Measurements from ENCODE around the gene FPR1. TPM values are rescaled to one million over a fixed set of nuclear protein-coding genes. Genes with fewer than 3 reads are reported as not detected.
"Not testable (repeated sequence)": the region's sequence is repeated elsewhere in the genome, so short reads cannot be mapped to it uniquely, and the experiment has no call there.

The FPR1 gene
- total and polyA plus RNA-seq, 2 experiments from 2014 or later: not detected

DNA sequence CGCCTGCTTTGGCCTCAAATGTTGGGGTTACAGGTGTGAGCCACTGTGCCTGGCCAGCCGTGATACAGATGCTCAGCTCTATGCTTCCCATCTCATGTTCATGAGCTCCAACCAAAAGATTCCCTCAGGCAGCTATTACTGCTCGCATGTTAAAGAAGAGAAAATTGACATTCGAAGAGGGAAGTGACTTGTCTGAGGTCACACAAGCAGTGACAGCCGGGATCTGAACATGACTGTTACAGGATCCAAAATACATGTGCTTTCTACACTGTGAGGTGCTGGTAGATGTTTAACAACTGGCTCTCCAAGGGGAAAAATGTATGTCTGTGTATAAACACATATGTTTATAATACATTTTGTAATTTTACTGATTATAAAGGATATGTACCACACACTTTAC is 11.3 kb downstream of the FPR1 start:
- in situ Hi-C loops (cut with MboI): no loop called here
- H3K4me1 ChIP-seq (ENCODE audit: insufficient read depth): no peaks in the 10 kb centered on the region
- peaks cover 7% of the 10 kb centered on the region; the same call in 1 of the 2 replicates for H3K27me3 ChIP-seq (replicated peaks; ENCODE audit: insufficient read depth)
- no peak overlapping the region for H3K4me3 ChIP-seq
- H3K27ac ChIP-seq: no peak overlapping the region
- H3K9ac ChIP-seq: no peak overlapping the region
- no peaks in the 10 kb centered on the region for H3K9me2 ChIP-seq (ENCODE audit: insufficient read depth)
- no peaks in the 10 kb centered on the region for H4K20me1 ChIP-seq (ENCODE audit: insufficient read depth)
- no peak for TF ChIP-seq EZH2 (IDR thresholded peaks at IDR 0.05; ENCODE audit: insufficient read depth, poor library complexity, severe bottlenecking)
- TF ChIP-seq EZH2phosphoT487 (IDR thresholded peaks at IDR 0.05; ENCODE audit: insufficient read depth, low read depth): no peak
- WGBS, 2 experiments (ENCODE audit: low coverage in 1 of 2, low lambda C conversion rate in 2 of 2, missing lambda C conversion rate in 2 of 2): 48 to 56% methylated on average over 5 of the region's 5 CpGs
- H3K36me3 ChIP-seq (ENCODE audit: low read depth): no peaks in the 10 kb centered on the region
- H3K4me2 ChIP-seq (ENCODE audit: unreplicated experiment): no peak overlapping the region
- no peaks in the 10 kb centered on the region for H3F3A ChIP-seq (ENCODE audit: insufficient read depth)
- H3K9me3 ChIP-seq (ENCODE audit: low read depth): no peaks in the 10 kb centered on the region
- no peak for DNase-seq
- no peak overlapping the region for H2AFZ ChIP-seq
- H3K79me2 ChIP-seq (ENCODE audit: insufficient read depth): no peaks in the 10 kb centered on the region

DNA sequence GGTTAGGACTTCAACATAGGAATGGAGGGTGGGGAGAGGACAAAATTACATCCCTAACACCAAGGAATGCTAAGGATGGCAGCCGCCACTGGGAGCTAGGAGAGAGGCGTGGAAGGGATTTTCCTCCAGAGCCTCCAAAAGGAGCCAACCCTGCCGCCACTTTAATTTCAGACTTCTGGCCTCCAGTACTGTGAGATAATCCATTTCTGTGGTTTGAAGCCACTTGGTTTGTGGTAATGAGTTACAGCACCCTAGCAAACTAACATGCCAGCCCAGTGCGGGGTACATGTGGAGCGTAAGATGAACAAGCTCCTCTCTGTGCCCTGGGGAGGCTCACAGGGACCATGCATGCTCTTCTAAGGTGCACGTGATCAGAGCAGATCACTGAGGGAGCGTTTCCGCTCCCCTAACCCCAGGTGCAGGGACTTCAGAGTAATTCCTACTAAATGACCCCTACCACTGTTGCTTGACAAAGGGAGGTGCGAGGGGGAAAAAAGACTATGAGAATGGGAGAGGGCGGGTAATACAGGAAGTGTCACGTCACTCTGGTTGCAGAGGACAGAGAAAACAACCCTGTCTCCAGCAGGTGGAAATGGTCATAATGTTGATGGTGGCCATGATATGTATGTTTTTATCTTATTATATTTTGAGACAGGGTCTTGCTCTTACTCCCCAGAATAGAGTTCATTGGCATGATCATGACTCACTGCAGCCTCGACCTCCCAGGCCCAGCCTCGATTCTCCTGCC is 12.0 kb downstream of the FPR1 start:
- no peaks in the 10 kb centered on the region for H3F3A ChIP-seq (ENCODE audit: insufficient read depth)
- no peak overlapping the region for H2AFZ ChIP-seq
- in situ Hi-C loops (cut with MboI): no loop called here
- no peaks in the 10 kb centered on the region for H3K4me1 ChIP-seq (ENCODE audit: insufficient read depth)
- no peak overlapping the region for H3K9ac ChIP-seq
- H3K79me2 ChIP-seq (ENCODE audit: insufficient read depth): no peaks in the 10 kb centered on the region
- no peaks in the 10 kb centered on the region for H3K9me2 ChIP-seq (ENCODE audit: insufficient read depth)
- no peaks in the 10 kb centered on the region for H3K36me3 ChIP-seq (ENCODE audit: low read depth)
- no peak overlapping the region for H3K4me2 ChIP-seq (ENCODE audit: unreplicated experiment)
- no peak overlapping the region for H3K27ac ChIP-seq
- H3K27me3 ChIP-seq (replicated peaks; ENCODE audit: insufficient read depth): peaks cover 7% of the 10 kb centered on the region; the same call in 1 of the 2 replicates
- DNase-seq: peak; percentile 16
- H3K4me3 ChIP-seq: no peak overlapping the region
- WGBS, 2 experiments (ENCODE audit: low coverage in 1 of 2, low lambda C conversion rate in 2 of 2, missing lambda C conversion rate in 2 of 2): 28 to 33% methylated on average over 13 of the region's 13 CpGs
- H4K20me1 ChIP-seq (ENCODE audit: insufficient read depth): no peaks in the 10 kb centered on the region
- TF ChIP-seq EZH2 (IDR thresholded peaks at IDR 0.05; ENCODE audit: insufficient read depth, poor library complexity, severe bottlenecking): no peak
- TF ChIP-seq EZH2phosphoT487 (IDR thresholded peaks at IDR 0.05; ENCODE audit: insufficient read depth, low read depth): no peak
- no peaks in the 10 kb centered on the region for H3K9me3 ChIP-seq (ENCODE audit: low read depth)

DNA sequence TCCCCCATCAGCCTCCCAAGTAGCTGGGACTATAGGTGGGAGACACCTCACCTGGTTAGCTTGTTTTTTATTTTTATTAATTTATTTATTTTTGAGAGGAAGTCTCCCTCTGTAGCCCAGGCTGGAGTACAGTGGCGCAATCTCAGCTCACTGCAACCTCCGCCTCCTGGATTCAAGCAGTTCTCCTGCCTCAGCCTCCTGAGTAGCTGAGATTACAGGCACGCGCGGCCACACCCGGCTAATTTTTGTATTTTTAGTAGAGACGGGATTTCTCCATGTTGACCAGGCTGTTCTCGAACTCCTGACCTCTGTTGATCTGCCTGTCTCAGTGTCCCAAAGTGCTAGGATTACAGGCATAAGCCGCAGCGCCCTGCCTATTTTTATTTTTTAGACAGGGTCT is 13.2 kb downstream of the FPR1 start:
- H3K4me1 ChIP-seq (ENCODE audit: insufficient read depth); H3K4me3 ChIP-seq; H3K36me3 ChIP-seq (ENCODE audit: low read depth); H3K79me2 ChIP-seq (ENCODE audit: insufficient read depth); H3K4me2 ChIP-seq (ENCODE audit: unreplicated experiment); H3K27ac ChIP-seq; H3F3A ChIP-seq (ENCODE audit: insufficient read depth); H2AFZ ChIP-seq; DNase-seq; H3K9ac ChIP-seq; in situ Hi-C loops (cut with MboI); H3K9me2 ChIP-seq (ENCODE audit: insufficient read depth); H3K9me3 ChIP-seq (ENCODE audit: low read depth); H4K20me1 ChIP-seq (ENCODE audit: insufficient read depth): not testable (repeated sequence)
- H3K27me3 ChIP-seq (replicated peaks; ENCODE audit: insufficient read depth): peaks cover 11% of the 10 kb centered on the region; the same call in 1 of the 2 replicates
- WGBS, 2 experiments (ENCODE audit: low coverage in 1 of 2, low lambda C conversion rate in 2 of 2, missing lambda C conversion rate in 2 of 2): 63 to 68% methylated on average over 10 of the region's 10 CpGs

DNA sequence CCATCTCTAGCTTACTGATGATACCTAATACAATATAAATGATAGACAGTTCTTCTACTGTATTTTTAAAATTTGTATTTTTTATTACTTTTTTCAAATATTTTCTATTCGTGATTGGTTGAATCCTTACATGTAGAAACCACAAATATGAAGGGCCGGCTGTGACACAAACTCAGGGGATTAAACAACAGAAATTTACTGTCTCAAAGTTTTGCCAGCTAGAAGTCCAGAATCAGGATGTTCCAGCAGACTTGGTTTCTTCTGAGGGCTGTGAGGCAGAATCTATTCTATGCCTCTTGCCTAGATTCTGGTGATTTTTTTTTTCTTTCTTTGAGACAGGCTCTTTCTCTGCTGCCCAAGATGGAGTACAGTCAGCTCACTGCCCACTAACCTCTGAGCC is 13.8 kb downstream of the FPR1 start:
- H3K27ac ChIP-seq: no peak overlapping the region
- peaks cover 14% of the 10 kb centered on the region; the same call in 1 of the 2 replicates for H3K27me3 ChIP-seq (replicated peaks; ENCODE audit: insufficient read depth)
- H3K9ac ChIP-seq: no peak overlapping the region
- H3K4me1 ChIP-seq (ENCODE audit: insufficient read depth): no peaks in the 10 kb centered on the region
- TF ChIP-seq EZH2 (IDR thresholded peaks at IDR 0.05; ENCODE audit: insufficient read depth, poor library complexity, severe bottlenecking) (no peak), EZH2phosphoT487 (IDR thresholded peaks at IDR 0.05; ENCODE audit: insufficient read depth, low read depth) (no peak)
- in situ Hi-C loops (cut with MboI): no loop called here
- H3K36me3 ChIP-seq (ENCODE audit: low read depth): no peaks in the 10 kb centered on the region
- H3K9me2 ChIP-seq (ENCODE audit: insufficient read depth): no peaks in the 10 kb centered on the region
- no peaks in the 10 kb centered on the region for H3K79me2 ChIP-seq (ENCODE audit: insufficient read depth)
- no peaks in the 10 kb centered on the region for H3K9me3 ChIP-seq (ENCODE audit: low read depth)
- H3K4me3 ChIP-seq: no peak overlapping the region
- H3F3A ChIP-seq (ENCODE audit: insufficient read depth): no peaks in the 10 kb centered on the region
- no peak overlapping the region for H3K4me2 ChIP-seq (ENCODE audit: unreplicated experiment)
- H4K20me1 ChIP-seq (ENCODE audit: insufficient read depth): no peaks in the 10 kb centered on the region
- no peak for DNase-seq
- no peak overlapping the region for H2AFZ ChIP-seq
- 20 to 22% methylated on average over 2 of the region's 2 CpGs for WGBS, 2 experiments (ENCODE audit: low coverage in 1 of 2, low lambda C conversion rate in 2 of 2, missing lambda C conversion rate in 2 of 2)

Data from GM23248 (cell line).